Stimulated activated CD4-positive, alpha-beta T cell treated with anti-CD3 and anti-CD28 coated beads, Interleukin-4, amount 100 ng/mL, for 4 hours (primary cell): ENCODE results near the gene SWAP70.
"Not testable (repeated sequence)": the region's sequence is repeated elsewhere in the genome, so short reads cannot be mapped to it uniquely, and the experiment has no call there.

Experiments
- DNase-seq, 2 experiments: peaks; one replicate each; pipeline ENCODE4 v3.0.0-alpha.2; 2020

SWAP70 gene

DNA sequence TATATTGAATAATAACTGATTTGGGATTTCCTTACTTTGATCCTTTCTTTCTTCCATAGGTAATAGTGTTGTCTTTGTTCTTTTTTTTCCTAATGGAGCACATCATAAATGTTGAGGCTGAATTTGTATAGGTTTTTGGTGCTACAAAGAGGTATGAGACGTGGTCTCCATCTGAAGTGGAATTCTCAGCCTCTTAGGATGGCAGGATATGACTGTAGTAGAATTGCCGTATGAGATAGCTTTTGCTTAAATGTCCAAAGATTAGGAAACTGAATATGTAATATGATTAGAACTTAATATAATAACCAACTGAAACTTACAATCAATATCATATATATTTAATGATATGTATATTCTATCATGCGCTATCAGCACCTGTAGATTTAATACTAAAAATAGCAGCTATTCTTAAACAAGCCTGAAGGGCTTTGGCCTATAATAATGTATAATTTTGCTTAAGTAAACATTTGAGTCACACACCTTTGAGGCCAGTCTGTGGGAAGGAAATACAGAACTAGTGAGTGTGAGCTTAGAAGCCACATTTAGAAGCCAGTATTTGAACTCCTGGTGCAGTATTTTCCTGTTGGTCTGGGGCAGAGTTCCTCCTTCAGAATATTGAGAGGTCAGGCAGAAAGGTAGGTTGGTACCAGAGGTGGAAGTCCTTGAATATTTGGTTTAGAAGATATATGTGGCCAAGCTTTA is 62.6 kb downstream of the SWAP70 start:
- no peak for DNase-seq

DNA sequence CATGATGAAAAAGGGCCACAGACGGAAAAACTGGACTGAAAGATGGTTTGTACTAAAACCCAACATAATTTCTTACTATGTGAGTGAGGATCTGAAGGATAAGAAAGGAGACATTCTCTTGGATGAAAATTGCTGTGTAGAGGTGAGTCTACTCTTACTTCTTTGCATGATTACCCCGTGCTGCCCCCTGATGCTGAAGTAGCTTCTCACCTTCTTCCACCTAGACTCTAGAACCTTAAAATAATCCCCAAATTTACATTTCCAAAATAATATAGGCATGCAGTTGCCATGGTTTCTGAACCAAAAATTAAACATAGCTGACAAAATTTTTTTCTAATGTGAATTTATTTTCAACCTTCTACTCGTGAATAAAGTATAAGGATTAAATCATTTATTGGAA is 64.2 kb downstream of the SWAP70 start:
- DNase-seq: no peak

DNA sequence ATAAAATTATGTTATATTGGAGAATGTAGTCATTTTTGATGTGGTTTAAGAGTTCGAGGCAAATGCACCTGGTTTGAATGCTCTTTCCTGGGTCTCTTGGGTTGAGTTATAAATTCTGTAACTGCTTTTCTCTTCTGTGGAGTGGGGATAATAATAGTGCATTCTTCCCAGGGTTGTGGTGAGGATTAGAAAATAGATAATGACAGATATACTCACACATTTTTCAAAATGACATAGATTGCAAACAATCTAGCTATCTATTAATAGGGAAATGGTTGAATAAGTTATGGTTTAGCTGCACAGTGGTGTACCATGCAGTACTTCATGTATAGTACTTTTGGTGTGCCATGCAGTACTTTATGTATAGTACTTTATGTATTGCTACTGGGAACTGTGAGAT is 67.4 kb downstream of the SWAP70 start:
- DNase-seq: no peak

DNA sequence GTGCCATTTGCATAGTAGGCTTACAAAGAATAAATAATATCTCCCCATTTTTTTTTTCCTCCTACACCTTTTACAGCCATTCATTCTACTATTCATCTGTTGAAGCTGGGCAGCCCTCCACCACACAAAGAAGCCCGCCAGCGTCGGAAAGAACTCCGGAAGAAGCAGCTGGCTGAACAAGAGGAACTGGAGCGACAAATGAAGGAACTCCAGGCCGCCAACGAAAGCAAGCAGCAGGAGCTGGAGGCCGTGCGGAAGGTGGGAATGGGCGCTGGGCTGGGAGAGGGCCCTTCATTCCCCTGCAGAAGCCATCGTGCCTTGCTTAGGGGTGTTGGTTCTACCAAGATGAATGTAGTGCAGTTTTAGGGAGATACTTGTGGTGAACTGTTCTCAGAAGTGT is 68.6 kb downstream of the SWAP70 start:
- no peak for DNase-seq

DNA sequence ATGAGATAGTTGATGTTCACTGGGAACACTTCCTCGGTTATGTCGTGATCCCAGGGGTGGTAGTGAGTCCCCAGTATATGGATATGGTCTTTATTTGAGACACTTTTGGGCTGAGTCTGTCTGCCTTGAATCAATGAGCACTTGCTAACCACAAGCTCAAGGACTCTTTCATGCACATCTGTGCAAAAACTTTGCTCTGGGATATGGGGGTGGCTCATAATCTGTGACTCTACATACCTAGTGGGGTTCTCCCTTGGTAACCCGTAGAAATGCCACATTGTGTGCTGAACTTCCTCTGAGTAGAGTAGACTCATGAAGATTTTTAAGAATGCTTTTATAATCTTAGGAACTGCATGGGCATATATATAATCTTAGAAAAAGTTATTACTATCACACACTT is 69.3 kb downstream of the SWAP70 start:
- no peak for DNase-seq

DNA sequence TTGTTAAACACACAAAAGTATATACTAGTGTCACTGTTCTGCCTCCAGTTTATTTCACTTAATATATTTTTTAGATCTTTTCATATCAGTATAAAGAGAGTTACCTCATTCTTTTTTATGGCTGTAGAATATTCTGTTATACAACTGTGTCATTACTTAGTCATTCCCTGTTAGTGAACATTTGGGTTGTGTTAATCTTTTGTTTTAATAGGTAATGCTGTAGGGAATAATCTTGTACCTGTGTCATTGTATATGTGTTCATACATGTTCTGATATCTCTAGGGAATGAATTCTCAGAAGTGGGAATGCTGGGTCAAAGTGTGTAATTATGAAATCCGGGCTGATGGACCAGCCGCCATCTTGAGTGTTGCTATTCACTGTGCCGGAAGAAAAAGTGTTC is 71.4 kb downstream of the SWAP70 start:
- no peak for DNase-seq

DNA sequence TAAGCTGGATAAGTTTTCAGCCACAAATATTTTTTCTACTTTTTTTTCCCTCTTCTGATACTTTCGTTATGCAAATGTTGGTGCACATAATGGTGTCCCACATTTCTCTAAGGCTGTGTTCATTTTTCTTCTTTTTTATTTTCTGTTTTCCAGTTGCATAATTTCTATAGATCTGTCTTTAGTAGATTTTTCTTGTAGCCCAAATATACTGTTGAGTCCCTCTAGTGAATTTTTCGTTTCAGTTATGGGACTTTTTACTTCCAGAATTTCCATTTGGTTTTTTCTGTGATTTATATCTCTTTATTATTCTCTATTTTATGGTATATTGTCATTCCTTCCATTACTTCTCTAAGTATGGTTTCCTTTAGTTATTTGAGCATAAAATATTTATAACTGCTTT is 72.0 kb downstream of the SWAP70 start:
- DNase-seq: no peak

DNA sequence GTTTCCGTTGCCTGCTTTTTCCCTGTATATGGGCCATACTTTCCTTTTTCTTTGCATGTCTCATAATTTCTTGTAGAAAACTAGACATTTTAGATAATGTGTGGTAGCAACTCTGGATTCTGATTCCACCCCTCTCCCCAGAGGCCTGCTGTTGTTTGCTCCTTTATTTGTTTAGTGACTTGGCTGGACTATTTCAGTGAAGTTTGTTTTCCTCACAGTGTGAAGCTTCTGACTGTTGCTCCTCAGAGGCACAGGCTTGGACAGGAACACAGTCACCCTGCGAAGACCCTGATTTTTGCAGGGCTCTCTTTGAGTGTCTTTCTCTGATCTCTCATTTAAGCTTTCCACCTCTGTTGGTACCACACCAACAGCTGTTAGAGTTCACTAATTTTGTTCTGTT is 72.5 kb downstream of the SWAP70 start:
- DNase-seq: no peak

DNA sequence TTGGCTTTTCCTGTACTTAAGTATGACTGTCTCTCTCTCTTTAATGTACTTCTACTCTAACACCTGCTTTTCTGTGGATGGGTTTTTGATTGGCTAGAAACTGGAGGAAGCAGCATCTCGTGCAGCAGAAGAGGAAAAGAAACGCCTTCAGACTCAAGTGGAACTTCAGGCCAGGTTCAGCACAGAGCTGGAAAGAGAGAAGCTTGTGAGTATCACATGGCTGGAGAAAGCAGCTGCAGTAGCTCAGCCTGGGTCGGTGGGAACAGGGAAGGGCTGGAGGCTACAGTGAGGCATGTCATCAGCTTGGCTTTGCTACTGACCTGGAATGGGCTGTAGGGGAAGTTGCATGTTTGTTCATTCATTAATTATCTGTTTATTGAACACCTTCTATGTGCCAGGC is 74.2 kb downstream of the SWAP70 start:
- DNase-seq: no peak

DNA sequence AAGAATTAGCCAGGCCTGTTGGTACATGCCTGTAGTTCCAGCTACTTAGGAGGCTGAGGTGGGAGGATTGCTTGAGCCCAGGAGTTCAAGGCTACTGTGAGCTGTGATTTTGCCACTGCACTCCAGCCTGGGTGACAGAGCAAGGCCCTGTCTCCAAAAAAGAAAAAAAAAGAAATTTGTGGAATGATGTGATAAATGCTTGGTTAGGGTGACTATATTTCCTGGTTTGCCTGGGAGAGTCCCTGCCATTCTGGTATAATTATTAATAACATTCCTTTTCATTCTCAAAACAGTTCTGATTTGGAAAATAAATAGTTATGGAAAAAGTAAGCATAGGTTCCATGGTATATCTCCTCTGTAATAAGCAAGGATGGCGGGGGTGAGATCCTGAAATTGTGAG is 74.8 kb downstream of the SWAP70 start:
- DNase-seq: no peak

DNA sequence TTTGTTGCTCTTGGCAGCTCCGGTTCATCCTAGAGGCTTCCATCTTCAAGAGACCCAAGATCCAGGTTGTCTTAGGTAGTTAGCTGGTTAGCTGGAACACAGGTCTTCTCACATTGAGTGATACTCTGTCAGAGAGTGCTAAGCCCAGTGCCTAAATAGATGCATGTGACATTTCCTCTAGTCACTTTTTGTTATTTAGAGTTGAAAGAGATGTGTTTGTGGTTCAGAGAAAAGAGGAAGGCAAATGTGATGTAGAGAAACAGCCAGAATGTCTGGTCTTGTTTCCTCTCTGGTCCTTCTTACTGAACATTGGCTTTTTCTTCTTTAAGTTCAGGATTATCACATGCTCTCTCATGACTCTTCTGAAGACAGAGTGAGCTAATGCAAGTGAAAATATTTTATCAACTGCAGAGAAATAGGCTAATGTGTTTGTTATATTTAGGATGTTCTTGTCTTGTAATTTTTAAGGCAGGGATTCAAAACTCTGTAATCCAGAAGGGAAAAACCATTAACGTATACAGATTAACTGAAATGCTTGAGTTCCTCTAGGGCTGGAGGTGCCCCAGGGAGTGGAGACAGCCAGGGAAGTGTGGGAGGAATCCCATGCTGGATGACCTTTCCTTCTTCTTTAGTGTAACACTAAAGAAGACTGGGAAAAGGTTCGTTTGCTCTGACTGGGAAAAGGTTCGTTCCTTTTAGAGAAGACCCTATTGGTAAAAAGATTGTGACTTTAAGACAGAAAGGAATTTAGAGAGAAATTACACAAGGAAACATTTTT is 75.4 kb downstream of the SWAP70 start:
- DNase-seq: no peak

DNA sequence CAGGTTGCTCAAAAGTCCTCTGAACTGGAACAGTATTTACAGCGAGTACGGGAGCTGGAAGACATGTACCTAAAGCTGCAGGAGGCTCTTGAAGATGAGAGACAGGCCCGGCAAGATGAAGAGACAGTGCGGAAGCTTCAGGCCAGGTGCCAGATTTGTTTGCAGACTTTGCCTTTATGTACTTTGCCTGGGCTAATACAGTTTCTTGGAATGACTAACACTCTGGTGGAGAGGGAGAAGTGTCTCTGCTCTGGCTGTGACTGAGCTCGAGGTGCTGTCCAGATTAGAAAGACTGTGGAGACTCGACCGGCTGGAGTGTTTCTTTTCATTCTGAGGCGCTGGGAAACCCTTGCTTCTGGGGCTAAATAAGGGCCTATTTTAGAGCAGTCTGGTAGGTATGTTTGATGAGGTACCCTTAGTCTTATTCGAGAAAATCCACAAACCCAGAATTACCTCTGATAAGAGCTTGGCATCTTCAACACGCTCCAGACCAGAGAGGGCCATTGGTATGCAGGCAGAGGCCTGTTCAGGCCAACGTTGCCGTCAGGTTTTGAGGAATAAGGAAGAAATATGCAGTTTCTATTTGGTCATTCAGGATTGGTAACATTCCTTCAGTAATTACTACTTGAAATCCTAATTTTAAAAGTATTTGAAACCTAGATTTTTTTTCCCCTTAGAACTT is 76.5 kb downstream of the SWAP70 start:
- DNase-seq: no peak

DNA sequence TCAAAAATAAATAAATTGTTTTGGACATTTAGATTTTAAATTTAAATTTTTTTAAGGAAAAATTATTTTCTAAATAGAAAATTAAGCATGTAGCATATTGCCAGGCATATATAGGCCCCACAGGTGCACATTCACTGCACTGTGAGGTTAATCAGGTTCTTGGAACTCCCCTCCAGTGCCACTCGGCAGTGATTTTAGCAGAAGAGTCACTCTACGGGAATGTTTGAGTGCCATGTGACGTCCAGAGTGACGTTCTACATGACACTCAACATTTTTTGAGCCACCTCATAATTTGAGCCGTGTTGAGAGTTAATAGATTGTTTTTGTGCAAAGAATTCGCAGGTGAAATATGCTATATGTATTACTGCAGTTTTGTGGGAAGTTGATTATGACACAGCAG is 77.4 kb downstream of the SWAP70 start:
- no peak for DNase-seq

DNA sequence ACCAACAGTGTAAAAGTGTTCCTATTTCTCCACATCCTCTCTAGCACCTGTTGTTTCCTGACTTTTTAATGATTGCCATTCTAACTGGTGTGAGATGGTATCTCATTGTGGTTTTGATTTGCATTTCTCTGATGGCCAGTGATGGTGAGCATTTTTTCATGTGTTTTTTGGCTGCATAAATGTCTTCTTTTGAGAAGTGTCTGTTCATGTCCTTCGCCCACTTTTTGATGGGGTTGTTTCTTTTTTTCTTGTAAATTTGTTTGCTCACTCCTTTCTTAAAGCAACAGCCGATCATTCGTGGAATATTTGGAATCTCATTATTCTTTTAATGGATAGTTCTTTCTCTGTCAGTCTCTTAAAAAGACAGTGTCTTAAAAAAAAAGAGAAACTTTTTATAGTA is 79.6 kb downstream of the SWAP70 start:
- DNase-seq: not testable (repeated sequence)

DNA sequence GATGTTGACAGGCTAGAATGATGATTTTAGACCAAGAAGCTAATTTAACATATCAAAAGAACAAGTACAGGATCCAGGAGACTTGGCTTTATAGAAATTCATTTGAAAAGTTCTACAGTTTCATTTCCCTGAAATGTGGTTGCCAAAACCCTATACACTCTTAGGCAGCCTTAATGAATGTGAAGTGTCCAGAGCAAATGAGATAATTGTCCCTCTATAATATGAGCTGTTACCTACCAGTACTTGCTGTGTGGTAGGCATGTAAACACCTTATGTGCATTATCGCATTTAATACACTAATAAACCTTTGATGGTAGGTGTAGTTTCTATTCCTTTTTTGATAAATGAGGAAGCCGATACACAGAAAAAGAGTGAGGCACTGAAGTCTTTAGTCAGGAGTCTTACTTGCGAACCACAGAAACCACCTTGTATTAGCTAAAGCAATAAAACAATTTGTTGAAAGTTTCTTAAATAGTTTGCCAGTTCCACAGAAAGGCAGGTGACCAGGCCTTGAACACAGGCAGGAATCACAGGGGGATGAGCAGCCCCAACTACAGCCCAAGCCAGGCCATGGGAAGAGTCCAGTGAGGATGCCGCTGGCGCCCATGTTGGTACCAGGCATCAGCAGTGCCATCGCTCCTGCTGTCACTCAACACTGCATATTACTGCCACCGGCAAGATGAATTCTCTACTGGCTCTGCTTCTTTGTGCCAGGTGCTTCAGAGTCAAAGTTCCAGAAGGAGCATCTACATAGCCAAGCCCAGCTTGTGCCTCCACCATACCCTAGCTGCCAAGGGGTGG is 81.7 kb downstream of the SWAP70 start:
- DNase-seq: no peak

DNA sequence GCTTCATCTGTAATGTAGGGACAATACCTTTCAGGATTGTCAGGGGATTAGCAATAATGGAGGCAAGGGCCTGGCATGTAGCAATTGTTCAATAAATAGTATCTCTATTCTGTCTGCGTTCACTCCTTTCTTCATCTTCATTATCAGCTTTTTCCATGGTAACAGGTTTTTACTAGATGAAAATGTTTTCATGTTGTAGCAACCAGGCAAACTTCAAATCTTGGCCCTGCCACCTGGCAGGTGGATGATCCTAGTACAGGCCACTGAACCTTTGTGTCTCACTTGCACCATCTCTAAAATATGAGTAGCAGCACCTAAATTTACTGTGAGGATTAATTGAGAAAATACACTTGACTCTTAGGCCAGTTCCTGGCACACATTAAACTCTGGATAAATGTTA is 83.4 kb downstream of the SWAP70 start:
- no peak for DNase-seq

DNA sequence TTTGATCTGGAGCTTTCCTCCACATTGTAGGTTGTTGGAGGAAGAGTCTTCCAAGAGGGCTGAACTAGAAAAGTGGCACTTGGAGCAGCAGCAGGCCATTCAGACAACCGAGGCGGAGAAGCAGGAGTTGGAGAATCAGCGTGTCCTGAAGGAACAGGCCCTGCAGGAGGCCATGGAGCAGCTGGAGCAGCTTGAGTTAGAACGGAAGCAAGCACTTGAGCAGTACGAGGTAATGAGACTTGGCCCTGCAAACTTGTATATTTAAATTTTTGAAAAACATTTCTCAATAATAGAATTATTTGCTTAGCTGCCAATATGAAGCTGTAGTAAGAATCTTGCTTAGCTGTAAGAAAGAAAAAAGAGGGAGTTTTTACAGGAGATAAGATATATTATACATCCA is 84.0 kb downstream of the SWAP70 start:
- DNase-seq: no peak

DNA sequence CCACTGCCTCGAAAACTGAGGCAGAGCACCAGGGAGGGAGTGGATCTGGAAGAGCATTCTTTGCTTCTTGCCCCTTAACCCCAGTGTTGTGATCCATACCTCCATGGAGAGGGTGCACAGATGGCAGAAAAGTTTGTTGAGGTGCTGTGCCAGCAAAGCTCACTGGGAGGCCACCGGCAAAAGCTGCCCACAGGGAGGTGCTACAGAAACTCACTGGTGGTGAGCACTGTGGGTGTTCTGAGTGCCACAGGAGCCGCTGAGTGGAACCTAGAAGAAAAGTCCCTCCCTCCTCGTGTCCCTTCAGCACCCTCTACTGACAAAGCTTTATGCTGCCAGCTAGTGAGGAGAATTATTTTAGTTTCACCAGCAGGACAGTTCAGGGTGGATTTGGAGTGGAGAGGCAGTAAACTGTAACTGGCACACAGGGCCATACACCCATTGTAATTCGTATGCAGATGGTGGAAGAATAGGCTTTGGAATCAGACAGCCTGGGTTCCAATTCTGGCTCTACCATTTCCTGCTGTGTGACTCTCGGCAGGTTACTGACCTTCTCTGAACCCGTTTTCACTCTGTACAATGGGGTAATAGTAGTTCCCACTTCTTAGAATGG is 84.6 kb downstream of the SWAP70 start:
- DNase-seq: peak; percentile 34 to 53

DNA sequence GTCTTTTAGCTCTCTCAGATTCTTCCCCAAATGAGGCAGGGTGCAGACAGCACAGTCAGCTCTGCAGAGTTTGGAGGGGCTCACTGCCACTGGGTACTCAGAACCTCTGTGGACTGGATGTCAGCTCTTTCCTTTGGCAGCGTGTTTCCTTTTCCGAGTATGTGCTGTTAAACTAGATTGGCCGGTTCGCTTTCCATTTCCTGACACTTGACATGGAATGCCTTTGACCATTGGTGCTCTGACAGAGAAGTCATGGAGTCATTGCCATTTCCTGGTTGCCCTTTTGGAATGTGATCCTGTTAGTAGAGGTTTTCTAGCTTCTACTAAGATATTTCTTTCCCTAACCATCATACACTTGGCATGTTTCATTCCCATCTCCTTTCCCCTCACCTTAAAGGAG is 86.7 kb downstream of the SWAP70 start:
- no peak for DNase-seq

DNA sequence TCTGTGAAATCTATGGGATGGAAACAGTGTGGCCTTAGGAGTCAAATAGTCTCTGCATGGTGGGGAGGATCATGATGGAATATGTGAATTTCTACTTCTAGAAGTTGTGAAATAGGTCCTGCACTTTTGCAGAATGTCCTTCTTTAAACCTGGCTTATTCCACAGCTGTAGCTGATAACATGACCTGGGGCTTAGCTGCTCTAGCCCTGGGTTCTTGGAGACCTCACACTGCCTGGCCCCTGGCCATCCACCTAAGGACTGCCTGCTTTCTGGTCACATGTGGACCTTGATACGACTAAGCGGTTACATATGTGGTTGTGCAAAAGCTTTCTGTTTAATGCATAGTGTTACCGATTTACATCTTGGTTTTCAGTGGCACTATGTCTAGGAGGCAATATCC is 88.2 kb downstream of the SWAP70 start:
- DNase-seq: no peak

DNA sequence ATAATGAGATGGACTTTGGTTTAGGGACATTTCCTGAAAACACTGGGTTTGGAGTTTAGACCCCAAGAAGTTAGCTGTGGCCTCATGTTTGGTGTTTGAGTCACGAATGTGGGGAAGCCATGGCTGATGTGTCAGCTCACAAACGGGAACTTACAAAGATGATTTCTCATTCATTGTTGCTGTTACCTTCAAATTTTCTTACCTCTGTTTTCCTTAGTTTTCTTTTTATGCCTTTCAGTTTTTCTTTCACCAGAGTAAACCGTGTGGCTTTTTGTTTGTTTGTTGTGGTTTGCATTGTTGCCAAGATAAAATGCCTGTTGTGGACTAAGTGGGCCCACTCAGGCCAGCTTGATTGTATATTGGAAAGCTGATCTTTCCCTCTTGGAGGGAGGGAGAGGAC is 89.1 kb downstream of the SWAP70 start:
- no peak for DNase-seq

DNA sequence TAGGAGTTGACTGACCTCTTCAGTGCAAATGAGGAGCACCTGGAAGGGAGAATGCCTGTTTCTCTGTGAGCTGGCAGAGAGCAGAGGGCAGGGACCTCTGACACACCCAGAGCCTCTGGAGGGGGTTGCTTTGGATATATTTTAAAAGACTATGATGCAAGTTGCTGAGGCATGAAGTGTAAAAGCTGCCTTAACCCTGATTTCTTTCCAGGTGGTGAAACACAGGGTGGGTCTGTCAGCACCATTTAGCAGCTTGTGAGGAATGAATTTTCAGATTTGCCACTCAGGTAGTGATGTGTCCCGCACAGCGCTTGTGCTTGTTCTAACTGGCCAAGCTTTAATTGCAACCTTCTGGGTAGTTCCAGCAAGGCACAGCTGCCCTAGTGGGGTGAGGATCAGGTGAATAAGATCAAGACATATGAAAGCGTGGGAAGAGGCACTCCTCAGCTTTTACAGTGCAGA is 90.2 kb downstream of the SWAP70 start:
- DNase-seq: no peak
